HCT116 (cell line): ENCODE results near the gene PLSCR4. TPM values are rescaled to one million over a fixed set of nuclear protein-coding genes. Genes with fewer than 3 reads are reported as not detected.

Experiments used
- ATAC-seq: fragments of 200-7000 bp; cut with Tn5 transposase; 2 replicates; pipeline ENCODE4 v1.9.1; 2020; ENCODE audit warnings: mild to moderate bottlenecking, moderate library complexity
- BruUV-seq: library from RNA; stranded (reverse); fragments of 400-500 nt; replicated peaks from 2 replicates; lab custom pipeline; 2021; lab: Mats Ljungman, UMichigan
- CTCF ChIA-PET: fragments of 300-600 bp; sonication (Branson Sonifier 250); formaldehyde crosslinking; loops from one replicate; lab custom pipeline; 2021; ENCODE audit warnings: antibody characterized with exemption; lab: Charles Lee
- POLR2A ChIA-PET: fragments of 300-600, 350-600 bp; sonication (Branson Sonifier 250); formaldehyde crosslinking; loops from one replicate; lab custom pipeline; 2021; ENCODE audit warnings: antibody characterized with exemption; lab: Charles Lee
- RAD21 ChIA-PET, 2 experiments: fragments of 300-600 bp; sonication (Branson Sonifier 250); formaldehyde crosslinking; loops; one replicate each; lab custom pipeline; 2023; ENCODE audit warnings: low total read pairs in 2 of 2; ENCODE audit not compliant: uncharacterized antibody in 2 of 2, unreplicated experiment in 2 of 2, low non-redundant PET in 1 of 2; lab: Charles Lee
- DNase-seq: peaks from one replicate; pipeline ENCODE4 v3.0.0-alpha.2; 2010; ENCODE audit warnings: low read depth, low spot score
- H2AFZ ChIP-seq: fragments of 200-600 bp; shearing (Covaris generic), sonication (generic); 2 replicates; pipeline ENCODE4 v1.6.1; 2017; ENCODE audit warnings: low read depth, mixed run types, mixed read lengths, antibody characterized with exemption, low read length; ENCODE audit not compliant: poor library complexity, severe bottlenecking
- H3K27ac ChIP-seq: 2 replicates; pipeline ENCODE4 v1.5.1; 2012; ENCODE audit warnings: low read depth, low read length
- H3K27me3 ChIP-seq: fragments of 200-600 bp; sonication (generic); 2 replicates; pipeline ENCODE4 v1.6.1; 2016; ENCODE audit warnings: mixed run types, low read length, mixed read lengths; ENCODE audit not compliant: insufficient read depth
- H3K36me3 ChIP-seq, 2 experiments: fragments of 200-500 bp in 1 of 2; fragments of 200-600 bp in 1 of 2; sonication (Bioruptor generic) in 1 of 2; sonication (generic) in 1 of 2; 2 replicates each; pipeline versions ENCODE4 v1.5.1 to v1.6.1; 2014 to 2016; ENCODE audit warnings: low read length in 2 of 2, inconsistent platforms in 1 of 2, mixed read lengths in 1 of 2, mixed run types in 1 of 2; ENCODE audit not compliant: insufficient read depth in 2 of 2, control insufficient read depth in 1 of 2
- H3K4me1 ChIP-seq, 2 experiments: fragments of 200-600 bp in 1 of 2; sonication (generic) in 1 of 2; 2 replicates each; pipeline versions ENCODE4 v1.5.1 to v1.6.1; 2012 to 2017; ENCODE audit warnings: low read length in 2 of 2, inconsistent platforms in 1 of 2, mild to moderate bottlenecking in 1 of 2, mixed read lengths in 1 of 2, mixed run types in 1 of 2, moderate library complexity in 1 of 2; ENCODE audit not compliant: insufficient read depth in 2 of 2, control insufficient read depth in 1 of 2
- H3K4me2 ChIP-seq: fragments of 200-600 bp; sonication (generic); 2 replicates; pipeline ENCODE4 v1.6.1; 2017; ENCODE audit warnings: mixed run types, low read length, mixed read lengths
- H3K4me3 ChIP-seq, 2 experiments: fragments of 200-600 bp in 1 of 2; sonication (generic) in 1 of 2; replicated peaks in 1 of 2; 2 replicates each; pipeline ENCODE4 v1.5.1; 2011 to 2016; ENCODE audit warnings: low read length in 2 of 2, control low read depth in 1 of 2, low read depth in 1 of 2, mild to moderate bottlenecking in 1 of 2, mixed read lengths in 1 of 2, mixed run types in 1 of 2
- H3K79me2 ChIP-seq: fragments of 200-600 bp; sonication (generic); 2 replicates; pipeline ENCODE4 v1.6.1; 2017; ENCODE audit warnings: mild to moderate bottlenecking, mixed run types, low read length, moderate library complexity, mixed read lengths; ENCODE audit not compliant: insufficient read depth
- H3K9ac ChIP-seq: fragments of 200-600 bp; sonication (generic); 2 replicates; pipeline ENCODE4 v1.6.1; 2016; ENCODE audit warnings: low read length, mixed read lengths
- H3K9me2 ChIP-seq: fragments of 200-600 bp; sonication (generic), shearing (Covaris generic); 2 replicates; pipeline ENCODE4 v1.6.1; 2017; ENCODE audit warnings: mixed run types, mild to moderate bottlenecking, moderate library complexity; ENCODE audit not compliant: insufficient read depth
- H3K9me3 ChIP-seq, 2 experiments: fragments of 200-500 bp in 1 of 2; fragments of 200-600 bp in 1 of 2; sonication (Bioruptor generic) in 1 of 2; sonication (generic) in 1 of 2; 2 replicates each; pipeline ENCODE4 v1.6.1; 2014 to 2017; ENCODE audit warnings: low read length in 2 of 2, mixed read lengths in 2 of 2, inconsistent platforms in 1 of 2, low read depth in 1 of 2, mild to moderate bottlenecking in 1 of 2, mixed run types in 1 of 2, moderate library complexity in 1 of 2; ENCODE audit not compliant: control insufficient read depth in 1 of 2, insufficient read depth in 1 of 2
- H4K20me1 ChIP-seq: fragments of 200-600 bp; sonication (generic), shearing (Covaris generic); 2 replicates; pipeline ENCODE4 v1.6.1; 2017; ENCODE audit warnings: mixed run types, mild to moderate bottlenecking, moderate library complexity; ENCODE audit not compliant: insufficient read depth
- CEBPB ChIP-seq: IDR thresholded peaks from 2 replicates; pipeline ENCODE4 v1.6.1; 2012; ENCODE audit warnings: low read depth
- EGR1 ChIP-seq: IDR thresholded peaks from 2 replicates; pipeline ENCODE4 v1.6.1; 2012; ENCODE audit warnings: low read depth
- ELF1 ChIP-seq: IDR thresholded peaks from 2 replicates; pipeline ENCODE4 v1.6.1; 2012; ENCODE audit warnings: low read depth, borderline replicate concordance
- EZH2phosphoT487 ChIP-seq: fragments of 200-600 bp; IDR thresholded peaks from 2 replicates; pipeline ENCODE4 v1.6.1; 2018; ENCODE audit warnings: antibody characterized with exemption, borderline replicate concordance
- FOSL1 ChIP-seq: IDR thresholded peaks from 2 replicates; pipeline ENCODE4 v1.6.1; 2012; ENCODE audit warnings: low read depth
- JUND ChIP-seq: IDR thresholded peaks from 2 replicates; pipeline ENCODE4 v1.6.1; 2012
- POLR2A ChIP-seq: IDR thresholded peaks from 2 replicates; pipeline ENCODE4 v1.7.0; 2011; ENCODE audit warnings: borderline replicate concordance; ENCODE audit not compliant: insufficient read depth, insufficient read length; ENCODE audit errors: extremely low read depth
- POLR2AphosphoS5 ChIP-seq: IDR thresholded peaks from 2 replicates; pipeline ENCODE4 v1.6.1; 2011; ENCODE audit warnings: mild to moderate bottlenecking, low read depth, low read length, moderate library complexity
- SIN3A ChIP-seq: IDR thresholded peaks from 2 replicates; pipeline ENCODE4 v1.6.1; 2012; ENCODE audit warnings: low read depth
- SP1 ChIP-seq: IDR thresholded peaks from 2 replicates; pipeline ENCODE4 v1.6.1; 2012; ENCODE audit warnings: low read depth
- SRF ChIP-seq: IDR thresholded peaks from 2 replicates; pipeline ENCODE4 v1.6.1; 2012; ENCODE audit warnings: low read depth
- TCF7L2 ChIP-seq: IDR thresholded peaks from 2 replicates; pipeline ENCODE4 v1.7.0; 2011; ENCODE audit warnings: borderline replicate concordance, inconsistent platforms; ENCODE audit not compliant: insufficient read depth, insufficient read length; ENCODE audit errors: extremely low read depth
- YY1 ChIP-seq: IDR thresholded peaks from 2 replicates; pipeline ENCODE4 v1.6.1; 2011; ENCODE audit warnings: low read length, low read depth, moderate library complexity, mild to moderate bottlenecking; ENCODE audit not compliant: insufficient replicate concordance; ENCODE audit errors: extremely low read depth
- ZFX ChIP-seq: fragments of 450-650 bp; IDR thresholded peaks from 2 replicates; pipeline ENCODE4 v1.6.1; 2017
- ZNF274 ChIP-seq: fragments of 200-500 bp; sonication (Bioruptor generic); IDR thresholded peaks from 2 replicates; pipeline ENCODE4 v1.6.1; 2014; ENCODE audit warnings: mild to moderate bottlenecking, low read depth, low read length, inconsistent platforms
- intact Hi-C: fragments of 100-400 bp; cut with micrococcal nuclease; formaldehyde crosslinking; loops from 2 replicates; pipeline ENCODE4 v1.10.0; 2022
- total RNA-seq: library from RNA; stranded (reverse); gene quantifications from one replicate; pipeline ENCODE4 v1.2.1, GENCODE V29; 2021; ENCODE audit not compliant: unreplicated experiment
- TF ChIP-seq, protein P1 (sequence below): IDR thresholded peaks from 2 replicates; pipeline ENCODE4 v1.6.1; 2012; ENCODE audit warnings: low read depth
- TF ChIP-seq, protein P2 (sequence below), 3 experiments: fragments of 200-600 bp in 1 of 3; sonication (generic) in 1 of 3; IDR thresholded peaks in 2 of 3; conservative IDR thresholded peaks in 1 of 3; 2 replicates each; pipeline ENCODE4 v1.5.1; 2012 to 2017; ENCODE audit warnings: low read depth in 2 of 3, low read length in 2 of 3, antibody characterized with exemption in 1 of 3, borderline replicate concordance in 1 of 3, control low read depth in 1 of 3, mild to moderate bottlenecking in 1 of 3, mixed read lengths in 1 of 3, mixed run types in 1 of 3, moderate library complexity in 1 of 3; ENCODE audit not compliant: insufficient read depth in 1 of 3
- TF ChIP-seq, protein P3 (sequence below): IDR thresholded peaks from 2 replicates; pipeline ENCODE4 v1.6.1; 2011; ENCODE audit warnings: mild to moderate bottlenecking, low read length, moderate library complexity; ENCODE audit not compliant: insufficient replicate concordance; ENCODE audit errors: extremely low read depth
- TF ChIP-seq, protein P4 (sequence below): IDR thresholded peaks from 2 replicates; pipeline ENCODE4 v1.6.1; 2012
- TF ChIP-seq, protein P5 (sequence below): IDR thresholded peaks from 2 replicates; pipeline ENCODE4 v1.6.1; 2012

Gene PLSCR4
- total RNA-seq, 1 experiment from 2014 or later: 4.1 TPM

DNA sequence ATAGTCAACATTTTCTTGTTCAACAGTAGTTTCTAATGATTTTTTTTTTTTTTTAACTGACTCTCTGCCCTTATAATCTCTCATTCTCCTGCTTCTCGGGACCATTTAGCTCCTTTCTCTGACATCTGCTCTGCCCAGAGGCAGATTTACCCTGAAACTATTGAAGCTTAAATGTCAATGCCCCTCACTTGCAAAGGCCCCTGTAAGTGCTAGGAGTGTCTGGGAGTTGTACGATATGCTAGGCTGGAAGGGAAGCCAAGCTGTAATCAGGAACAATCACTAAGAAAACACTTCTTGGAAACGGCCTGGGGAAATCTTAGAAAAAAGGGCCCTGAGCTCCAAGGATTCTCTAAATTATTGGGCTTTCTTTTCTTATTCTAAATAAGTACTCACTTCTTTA is 84.1 kb downstream of the PLSCR4 start:
- Histone ChIP-seq H3K4me3 (no peak overlapping the region), H3K9me2 (no peaks in the 10 kb centered on the region), H3K4me1 (peaks cover under 1 to 2% of the 10 kb centered on the region in 2 experiments; a peak in 3 of 4 replicates), H3K27ac (no peak overlapping the region), H3K79me2 (no peaks in the 10 kb centered on the region), H3K27me3 (no peaks in the 10 kb centered on the region), H2AFZ (no peak overlapping the region), H3K4me2 (no peak overlapping the region), H3K36me3 (no peaks in the 10 kb centered on the region), H4K20me1 (no peaks in the 10 kb centered on the region), H3K9ac (no peak overlapping the region), H3K9me3 (no peaks in the 10 kb centered on the region)
- ATAC-seq (no peak), DNase-seq (no peak)
- ChIA-PET POLR2A (no interaction called here), RAD21 (no interaction called here), CTCF (interaction anchor here (2.0 kb wide), 1 partner anchor 21 kb away, joined by 5 read pairs; no protein-coding TSS in a partner anchor)
- TF ChIP-seq YY1: no peak
- no peak for TF ChIP-seq EGR1
- no peak for TF ChIP-seq TCF7L2
- TF ChIP-seq, protein P1, sequence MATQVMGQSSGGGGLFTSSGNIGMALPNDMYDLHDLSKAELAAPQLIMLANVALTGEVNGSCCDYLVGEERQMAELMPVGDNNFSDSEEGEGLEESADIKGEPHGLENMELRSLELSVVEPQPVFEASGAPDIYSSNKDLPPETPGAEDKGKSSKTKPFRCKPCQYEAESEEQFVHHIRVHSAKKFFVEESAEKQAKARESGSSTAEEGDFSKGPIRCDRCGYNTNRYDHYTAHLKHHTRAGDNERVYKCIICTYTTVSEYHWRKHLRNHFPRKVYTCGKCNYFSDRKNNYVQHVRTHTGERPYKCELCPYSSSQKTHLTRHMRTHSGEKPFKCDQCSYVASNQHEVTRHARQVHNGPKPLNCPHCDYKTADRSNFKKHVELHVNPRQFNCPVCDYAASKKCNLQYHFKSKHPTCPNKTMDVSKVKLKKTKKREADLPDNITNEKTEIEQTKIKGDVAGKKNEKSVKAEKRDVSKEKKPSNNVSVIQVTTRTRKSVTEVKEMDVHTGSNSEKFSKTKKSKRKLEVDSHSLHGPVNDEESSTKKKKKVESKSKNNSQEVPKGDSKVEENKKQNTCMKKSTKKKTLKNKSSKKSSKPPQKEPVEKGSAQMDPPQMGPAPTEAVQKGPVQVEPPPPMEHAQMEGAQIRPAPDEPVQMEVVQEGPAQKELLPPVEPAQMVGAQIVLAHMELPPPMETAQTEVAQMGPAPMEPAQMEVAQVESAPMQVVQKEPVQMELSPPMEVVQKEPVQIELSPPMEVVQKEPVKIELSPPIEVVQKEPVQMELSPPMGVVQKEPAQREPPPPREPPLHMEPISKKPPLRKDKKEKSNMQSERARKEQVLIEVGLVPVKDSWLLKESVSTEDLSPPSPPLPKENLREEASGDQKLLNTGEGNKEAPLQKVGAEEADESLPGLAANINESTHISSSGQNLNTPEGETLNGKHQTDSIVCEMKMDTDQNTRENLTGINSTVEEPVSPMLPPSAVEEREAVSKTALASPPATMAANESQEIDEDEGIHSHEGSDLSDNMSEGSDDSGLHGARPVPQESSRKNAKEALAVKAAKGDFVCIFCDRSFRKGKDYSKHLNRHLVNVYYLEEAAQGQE: no peak
- TF ChIP-seq POLR2A: no peak
- no peak for TF ChIP-seq CEBPB
- TF ChIP-seq, protein P2, sequence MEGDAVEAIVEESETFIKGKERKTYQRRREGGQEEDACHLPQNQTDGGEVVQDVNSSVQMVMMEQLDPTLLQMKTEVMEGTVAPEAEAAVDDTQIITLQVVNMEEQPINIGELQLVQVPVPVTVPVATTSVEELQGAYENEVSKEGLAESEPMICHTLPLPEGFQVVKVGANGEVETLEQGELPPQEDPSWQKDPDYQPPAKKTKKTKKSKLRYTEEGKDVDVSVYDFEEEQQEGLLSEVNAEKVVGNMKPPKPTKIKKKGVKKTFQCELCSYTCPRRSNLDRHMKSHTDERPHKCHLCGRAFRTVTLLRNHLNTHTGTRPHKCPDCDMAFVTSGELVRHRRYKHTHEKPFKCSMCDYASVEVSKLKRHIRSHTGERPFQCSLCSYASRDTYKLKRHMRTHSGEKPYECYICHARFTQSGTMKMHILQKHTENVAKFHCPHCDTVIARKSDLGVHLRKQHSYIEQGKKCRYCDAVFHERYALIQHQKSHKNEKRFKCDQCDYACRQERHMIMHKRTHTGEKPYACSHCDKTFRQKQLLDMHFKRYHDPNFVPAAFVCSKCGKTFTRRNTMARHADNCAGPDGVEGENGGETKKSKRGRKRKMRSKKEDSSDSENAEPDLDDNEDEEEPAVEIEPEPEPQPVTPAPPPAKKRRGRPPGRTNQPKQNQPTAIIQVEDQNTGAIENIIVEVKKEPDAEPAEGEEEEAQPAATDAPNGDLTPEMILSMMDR (IDR thresholded peaks at IDR 0.05 in 2 of 3, conservative IDR thresholded peaks at IDR 0.05 in 1 of 3; ENCODE audit: borderline replicate concordance in 1 of 3, insufficient read depth in 1 of 3, low read depth in 2 of 3, low read length in 2 of 3): no peak
- no peak for TF ChIP-seq ZFX
- TF ChIP-seq, protein P3, sequence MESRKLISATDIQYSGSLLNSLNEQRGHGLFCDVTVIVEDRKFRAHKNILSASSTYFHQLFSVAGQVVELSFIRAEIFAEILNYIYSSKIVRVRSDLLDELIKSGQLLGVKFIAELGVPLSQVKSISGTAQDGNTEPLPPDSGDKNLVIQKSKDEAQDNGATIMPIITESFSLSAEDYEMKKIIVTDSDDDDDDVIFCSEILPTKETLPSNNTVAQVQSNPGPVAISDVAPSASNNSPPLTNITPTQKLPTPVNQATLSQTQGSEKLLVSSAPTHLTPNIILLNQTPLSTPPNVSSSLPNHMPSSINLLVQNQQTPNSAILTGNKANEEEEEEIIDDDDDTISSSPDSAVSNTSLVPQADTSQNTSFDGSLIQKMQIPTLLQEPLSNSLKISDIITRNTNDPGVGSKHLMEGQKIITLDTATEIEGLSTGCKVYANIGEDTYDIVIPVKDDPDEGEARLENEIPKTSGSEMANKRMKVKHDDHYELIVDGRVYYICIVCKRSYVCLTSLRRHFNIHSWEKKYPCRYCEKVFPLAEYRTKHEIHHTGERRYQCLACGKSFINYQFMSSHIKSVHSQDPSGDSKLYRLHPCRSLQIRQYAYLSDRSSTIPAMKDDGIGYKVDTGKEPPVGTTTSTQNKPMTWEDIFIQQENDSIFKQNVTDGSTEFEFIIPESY: no peak
- TF ChIP-seq SRF: no peak
- TF ChIP-seq, protein P4, sequence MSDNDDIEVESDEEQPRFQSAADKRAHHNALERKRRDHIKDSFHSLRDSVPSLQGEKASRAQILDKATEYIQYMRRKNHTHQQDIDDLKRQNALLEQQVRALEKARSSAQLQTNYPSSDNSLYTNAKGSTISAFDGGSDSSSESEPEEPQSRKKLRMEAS: no peak
- TF ChIP-seq ZNF274: no peak
- TF ChIP-seq JUND: no peak
- no peak for TF ChIP-seq FOSL1
- no peak for TF ChIP-seq SIN3A
- TF ChIP-seq POLR2AphosphoS5: no peak
- TF ChIP-seq SP1: no peak
- no peak for TF ChIP-seq ELF1
- TF ChIP-seq, protein P5, sequence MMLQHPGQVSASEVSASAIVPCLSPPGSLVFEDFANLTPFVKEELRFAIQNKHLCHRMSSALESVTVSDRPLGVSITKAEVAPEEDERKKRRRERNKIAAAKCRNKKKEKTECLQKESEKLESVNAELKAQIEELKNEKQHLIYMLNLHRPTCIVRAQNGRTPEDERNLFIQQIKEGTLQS: no peak
- no peak for TF ChIP-seq EZH2phosphoT487
- no TSS peak for BruUV-seq
- intact Hi-C loops: no loop called here
